ENCODE results near the gene FYN.
A peak's percentile ranks its signal among the peaks of the same experiment; 100 is the strongest.

FYN gene

GRCh38 chr6:111805511-111806164 is 67.6 kb downstream of the FYN start:
- peak in 1 of 2 donors; percentile 54 for DNase-seq

GRCh38 chr6:111804627-111805235 is 68.5 kb downstream of the FYN start:
- peak; percentile 78 to 88 for DNase-seq

- peak in 1 of 2 donors; percentile 50 for DNase-seq
Observed at GRCh38 chr6:111803804-111804203, 69.4 kb downstream of the FYN start.

GRCh38 chr6:111803371-111803770 is 69.9 kb downstream of the FYN start:
- DNase-seq: peak in 1 of 2 donors; percentile 54

- DNase-seq: no peak
Observed at GRCh38 chr6:111802720-111803330, 70.4 kb downstream of the FYN start.

- DNase-seq: no peak
Observed at GRCh38 chr6:111802015-111802414, 71.2 kb downstream of the FYN start.

GRCh38 chr6:111800821-111801220 is 72.4 kb downstream of the FYN start:
- DNase-seq: no peak

- no peak for DNase-seq
Observed at GRCh38 chr6:111800259-111800765, 72.9 kb downstream of the FYN start.

- no peak for DNase-seq
Observed at GRCh38 chr6:111799576-111800258, 73.5 kb downstream of the FYN start.

GRCh38 chr6:111798281-111798725 is 74.9 kb downstream of the FYN start:
- DNase-seq: no peak

GRCh38 chr6:111796310-111796918 is 76.8 kb downstream of the FYN start:
- DNase-seq: no peak

GRCh38 chr6:111795558-111795957 is 77.7 kb downstream of the FYN start:
- DNase-seq: no peak

GRCh38 chr6:111794727-111795452 is 78.4 kb downstream of the FYN start:
- peak in 1 of 2 donors; percentile 60 for DNase-seq

- no peak for DNase-seq
Observed at GRCh38 chr6:111794300-111794699, 79.0 kb downstream of the FYN start.

GRCh38 chr6:111793711-111794111 is 79.5 kb downstream of the FYN start:
- peak; percentile 49 to 73 for DNase-seq

- no peak for DNase-seq
Observed at GRCh38 chr6:111792914-111793700, 80.1 kb downstream of the FYN start.

GRCh38 chr6:111792241-111792640 is 81.0 kb downstream of the FYN start:
- no peak for DNase-seq

GRCh38 chr6:111791415-111791814 is 81.8 kb downstream of the FYN start:
- no peak for DNase-seq

GRCh38 chr6:111789598-111789997 is 83.7 kb downstream of the FYN start:
- DNase-seq: no peak

GRCh38 chr6:111788379-111789276 is 84.6 kb downstream of the FYN start:
- DNase-seq: no peak
